ENCODE results near the gene PGBD4. TPM values are rescaled to one million over a fixed set of nuclear protein-coding genes. Genes with fewer than 3 reads are reported as not detected.
"Not testable (repeated sequence)": the region's sequence is repeated elsewhere in the genome, so short reads cannot be mapped to it uniquely, and the experiment has no call there.

Gene PGBD4
- total RNA-seq, 1 donor from 2014 or later: 1.2 TPM

GRCh38 chr15:34119291-34119690, 17.4 kb downstream of the PGBD4 start:
- H3K27me3 Mint-ChIP-seq (ENCODE audit: unreplicated experiment): no peaks in the 10 kb centered on the region
- H3K4me1 Mint-ChIP-seq (ENCODE audit: unreplicated experiment): peaks cover 2% of the 10 kb centered on the region
- no peaks in the 10 kb centered on the region for H3K36me3 Mint-ChIP-seq (ENCODE audit: low read depth, unreplicated experiment)
- no peak for TF ChIP-seq CTCF (IDR thresholded peaks at IDR 0.05; ENCODE audit: unreplicated experiment)
- H3K27ac Mint-ChIP-seq (ENCODE audit: unreplicated experiment): no peak overlapping the region
- no peaks in the 10 kb centered on the region for H3K9me3 Mint-ChIP-seq (ENCODE audit: unreplicated experiment)
- no peak overlapping the region for H3K4me3 Mint-ChIP-seq (ENCODE audit: unreplicated experiment)
- DNase-seq (ENCODE audit: low spot score): no peak

GRCh38 chr15:34120420-34120819, 18.5 kb downstream of the PGBD4 start:
- H3K27me3 Mint-ChIP-seq (ENCODE audit: unreplicated experiment); H3K36me3 Mint-ChIP-seq (ENCODE audit: low read depth, unreplicated experiment); DNase-seq (ENCODE audit: low spot score); H3K4me3 Mint-ChIP-seq (ENCODE audit: unreplicated experiment); H3K27ac Mint-ChIP-seq (ENCODE audit: unreplicated experiment); H3K9me3 Mint-ChIP-seq (ENCODE audit: unreplicated experiment); H3K4me1 Mint-ChIP-seq (ENCODE audit: unreplicated experiment): not testable (repeated sequence)

- H3K9me3 Mint-ChIP-seq (ENCODE audit: unreplicated experiment); H3K27me3 Mint-ChIP-seq (ENCODE audit: unreplicated experiment); H3K36me3 Mint-ChIP-seq (ENCODE audit: low read depth, unreplicated experiment); DNase-seq (ENCODE audit: low spot score); H3K4me3 Mint-ChIP-seq (ENCODE audit: unreplicated experiment); H3K4me1 Mint-ChIP-seq (ENCODE audit: unreplicated experiment); H3K27ac Mint-ChIP-seq (ENCODE audit: unreplicated experiment): not testable (repeated sequence)
Observed at GRCh38 chr15:34121786-34122185, 19.9 kb downstream of the PGBD4 start.

- no peaks in the 10 kb centered on the region for H3K9me3 Mint-ChIP-seq (ENCODE audit: unreplicated experiment)
- H3K4me3 Mint-ChIP-seq (ENCODE audit: unreplicated experiment): no peak overlapping the region
- no peak overlapping the region for H3K27ac Mint-ChIP-seq (ENCODE audit: unreplicated experiment)
- no peak for DNase-seq (ENCODE audit: low spot score)
- no peaks in the 10 kb centered on the region for H3K36me3 Mint-ChIP-seq (ENCODE audit: low read depth, unreplicated experiment)
- H3K27me3 Mint-ChIP-seq (ENCODE audit: unreplicated experiment): no peaks in the 10 kb centered on the region
- no peak for TF ChIP-seq CTCF (IDR thresholded peaks at IDR 0.05; ENCODE audit: unreplicated experiment)
- no peaks in the 10 kb centered on the region for H3K4me1 Mint-ChIP-seq (ENCODE audit: unreplicated experiment)
Observed at GRCh38 chr15:34122771-34123183, 20.9 kb downstream of the PGBD4 start.

GRCh38 chr15:34124651-34125050, 22.8 kb downstream of the PGBD4 start:
- no peaks in the 10 kb centered on the region for H3K27me3 Mint-ChIP-seq (ENCODE audit: unreplicated experiment)
- H3K27ac Mint-ChIP-seq (ENCODE audit: unreplicated experiment): no peak overlapping the region
- no peak for TF ChIP-seq CTCF (IDR thresholded peaks at IDR 0.05; ENCODE audit: unreplicated experiment)
- H3K4me3 Mint-ChIP-seq (ENCODE audit: unreplicated experiment): no peak overlapping the region
- H3K9me3 Mint-ChIP-seq (ENCODE audit: unreplicated experiment): no peaks in the 10 kb centered on the region
- no peak for DNase-seq (ENCODE audit: low spot score)
- H3K36me3 Mint-ChIP-seq (ENCODE audit: low read depth, unreplicated experiment): no peaks in the 10 kb centered on the region
- no peaks in the 10 kb centered on the region for H3K4me1 Mint-ChIP-seq (ENCODE audit: unreplicated experiment)

- no peak overlapping the region for H3K27ac Mint-ChIP-seq (ENCODE audit: unreplicated experiment)
- no peaks in the 10 kb centered on the region for H3K36me3 Mint-ChIP-seq (ENCODE audit: low read depth, unreplicated experiment)
- H3K9me3 Mint-ChIP-seq (ENCODE audit: unreplicated experiment): no peaks in the 10 kb centered on the region
- no peak for DNase-seq (ENCODE audit: low spot score)
- no peak overlapping the region for H3K4me3 Mint-ChIP-seq (ENCODE audit: unreplicated experiment)
- no peaks in the 10 kb centered on the region for H3K4me1 Mint-ChIP-seq (ENCODE audit: unreplicated experiment)
- no peaks in the 10 kb centered on the region for H3K27me3 Mint-ChIP-seq (ENCODE audit: unreplicated experiment)
- TF ChIP-seq CTCF (IDR thresholded peaks at IDR 0.05; ENCODE audit: unreplicated experiment): no peak
Observed at GRCh38 chr15:34125945-34126344, 24.1 kb downstream of the PGBD4 start.
